GM19397 (cell line): ENCODE results near the gene WDR7.

Experiments used
- ATAC-seq: cut with Tn5 transposase; IDR thresholded peaks from one replicate; pipeline ENCODE4 v1.9.1; 2021; ENCODE audit warnings: mild to moderate bottlenecking, moderate library complexity; ENCODE audit not compliant: unreplicated experiment

WDR7 gene

GRCh38 chr18:56650944-56651770, at the start of gene WDR7:
TSS of gene WDR7 (plus strand) at chr18:56651359. CDS start at chr18:56672516, 21,157 bp downstream.
- ATAC-seq: peak; percentile 98

- no peak for ATAC-seq
These were observed 44.5 kb upstream of the WDR7 start for GRCh38 chr18:56606618-56607017.

GRCh38 chr18:56615738-56616520, 35.2 kb upstream of the WDR7 start:
- ATAC-seq: no peak

GRCh38 chr18:56627991-56628390, 23.2 kb upstream of the WDR7 start:
- no peak for ATAC-seq

- no peak for ATAC-seq
These were observed 18.8 kb upstream of the WDR7 start for GRCh38 chr18:56632070-56633022.

- ATAC-seq: no peak
These were observed 16.2 kb upstream of the WDR7 start for GRCh38 chr18:56635007-56635406.

GRCh38 chr18:56637176-56637575, 14.0 kb upstream of the WDR7 start:
- no peak for ATAC-seq

GRCh38 chr18:56637711-56638231, 13.4 kb upstream of the WDR7 start:
- ATAC-seq: peak; percentile 4

GRCh38 chr18:56638232-56639103, 12.7 kb upstream of the WDR7 start, which contains the start of gene TXNL1:
TSS of gene TXNL1 (minus strand) at chr18:56638592. CDS start at chr18:56638440, 152 bp downstream.
- ATAC-seq: peak; percentile 98

GRCh38 chr18:56639104-56639381, 12.1 kb upstream of the WDR7 start:
- no peak for ATAC-seq

GRCh38 chr18:56639571-56639970, 11.6 kb upstream of the WDR7 start:
- no peak for ATAC-seq

GRCh38 chr18:56641714-56642337, 9.3 kb upstream of the WDR7 start:
- ATAC-seq: no peak

- ATAC-seq: no peak
These were observed 7.8 kb upstream of the WDR7 start for GRCh38 chr18:56643381-56643780.

GRCh38 chr18:56645415-56646016, 5.6 kb upstream of the WDR7 start:
- no peak for ATAC-seq

GRCh38 chr18:56647071-56647470, 4.1 kb upstream of the WDR7 start:
- no peak for ATAC-seq

GRCh38 chr18:56647951-56648893, 2.9 kb upstream of the WDR7 start:
- no peak for ATAC-seq

GRCh38 chr18:56649996-56650395, 1.2 kb upstream of the WDR7 start:
- ATAC-seq: no peak

GRCh38 chr18:56651771-56652092, 573 bp downstream of the WDR7 start:
- ATAC-seq: no peak
